GM18507 (cell line): Measurements from ENCODE around the gene MGAT4B.

ENCODE experiments used
- DNase-seq: peaks from one replicate; pipeline ENCODE4 v3.0.0; 2011; ENCODE audit warnings: low read depth; ENCODE audit not compliant: insufficient read length; ENCODE audit errors: extremely low spot score
- FAIRE-seq: peaks from 2 replicates; lab custom pipeline; 2011; peaks lifted over from hg19 to GRCh38; lab: Jason Lieb, UNC

Gene MGAT4B

DNA sequence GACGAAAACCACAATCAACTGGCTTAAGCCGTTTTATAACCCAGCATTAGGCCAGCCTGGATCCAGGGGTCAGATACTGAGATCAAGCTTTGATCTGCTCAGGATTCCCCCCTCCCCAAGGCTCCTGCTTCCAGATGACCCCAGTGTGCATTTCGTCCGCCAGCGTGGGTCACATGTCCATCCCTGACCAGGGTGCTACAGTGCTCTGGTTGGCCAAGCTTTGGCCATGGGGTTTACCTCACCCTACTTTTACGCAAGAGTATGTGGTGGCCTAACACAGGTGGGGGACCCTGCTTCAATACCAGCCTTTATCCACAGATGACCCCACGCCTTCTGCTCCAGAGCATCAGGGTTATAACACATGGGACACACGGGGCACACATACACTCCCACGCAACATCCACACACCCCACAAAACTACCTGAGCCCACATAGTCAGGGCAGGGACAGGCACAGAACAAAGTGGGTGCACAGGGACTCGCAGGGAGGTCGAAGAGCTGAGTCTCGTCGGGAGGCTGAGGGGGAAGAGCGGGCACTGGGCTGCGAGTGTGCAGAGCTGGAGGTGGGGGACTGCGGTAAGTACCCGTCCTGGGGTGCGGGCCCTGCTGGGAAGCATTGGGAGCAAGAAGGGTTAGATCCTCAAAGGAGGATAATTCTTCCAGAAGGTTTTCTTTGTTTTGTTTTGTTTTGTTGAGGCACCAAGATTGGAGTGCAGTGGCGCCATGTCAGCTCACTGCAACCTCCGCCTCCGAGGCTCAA is 9.0 kb upstream of the MGAT4B start:
- no peak for FAIRE-seq
- DNase-seq = no peak

DNA sequence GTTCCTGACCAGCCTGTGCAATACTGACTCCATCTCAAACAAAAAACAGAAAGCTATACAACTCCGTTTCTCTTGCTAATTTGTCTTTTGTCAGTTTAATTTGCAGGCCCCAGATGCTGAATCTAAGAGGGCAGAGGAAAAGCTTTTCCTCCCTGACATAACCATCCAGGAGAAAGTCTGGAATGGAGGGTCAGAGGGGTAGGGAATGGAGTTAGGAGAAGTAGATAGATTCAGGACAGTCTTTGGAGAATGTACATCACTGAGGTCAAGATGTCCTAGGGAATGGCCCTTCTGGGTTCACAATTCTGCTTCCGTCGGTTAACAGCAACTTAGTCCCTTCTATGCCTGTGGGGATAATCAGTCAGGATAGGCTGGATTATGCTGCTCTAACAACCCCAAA is 7.4 kb upstream of the MGAT4B start:
- no peak for FAIRE-seq

GRCh38 chr5:179812997-179813607 is 6.4 kb upstream of the MGAT4B start:
- FAIRE-seq (no peak), DNase-seq (no peak)

More for the DNA sequence above, 7.4 kb upstream of the MGAT4B start:
- no peak for DNase-seq

GRCh38 chr5:179812135-179812825 is 5.6 kb upstream of the MGAT4B start:
- FAIRE-seq = no peak

GRCh38 chr5:179805529-179806249 is 977 bp downstream of the MGAT4B start:
- FAIRE-seq (peak; percentile 56), DNase-seq (peak; percentile 57)

More at GRCh38 chr5:179812135-179812825, 5.6 kb upstream of the MGAT4B start:
- no peak for DNase-seq

- no peak for FAIRE-seq
- no peak for DNase-seq
These were observed 1.6 kb downstream of the MGAT4B start for GRCh38 chr5:179805070-179805528.

DNA sequence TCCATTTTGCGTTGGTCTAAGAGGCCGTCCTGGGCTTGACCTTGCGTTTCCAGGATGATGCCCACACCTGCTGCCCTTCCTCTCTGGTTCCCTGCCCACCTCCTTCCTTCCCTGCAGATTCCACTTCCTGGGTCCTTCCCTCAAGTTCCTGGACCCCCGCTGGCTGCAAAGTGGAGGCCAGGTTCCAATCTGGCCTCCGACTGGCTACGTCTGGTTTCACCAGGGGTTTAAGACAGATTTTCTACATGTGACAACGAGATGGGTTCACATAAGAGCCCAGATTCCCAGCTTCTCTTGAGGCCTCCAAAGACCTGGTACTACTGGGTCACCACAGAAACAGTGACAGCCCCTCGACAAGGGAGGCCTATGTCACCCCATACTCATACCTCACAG is 2.1 kb downstream of the MGAT4B start:
- FAIRE-seq (no peak), DNase-seq (no peak)

GRCh38 chr5:179803651-179804554 is 2.8 kb downstream of the MGAT4B start:
- FAIRE-seq = no peak
- DNase-seq = no peak

DNA sequence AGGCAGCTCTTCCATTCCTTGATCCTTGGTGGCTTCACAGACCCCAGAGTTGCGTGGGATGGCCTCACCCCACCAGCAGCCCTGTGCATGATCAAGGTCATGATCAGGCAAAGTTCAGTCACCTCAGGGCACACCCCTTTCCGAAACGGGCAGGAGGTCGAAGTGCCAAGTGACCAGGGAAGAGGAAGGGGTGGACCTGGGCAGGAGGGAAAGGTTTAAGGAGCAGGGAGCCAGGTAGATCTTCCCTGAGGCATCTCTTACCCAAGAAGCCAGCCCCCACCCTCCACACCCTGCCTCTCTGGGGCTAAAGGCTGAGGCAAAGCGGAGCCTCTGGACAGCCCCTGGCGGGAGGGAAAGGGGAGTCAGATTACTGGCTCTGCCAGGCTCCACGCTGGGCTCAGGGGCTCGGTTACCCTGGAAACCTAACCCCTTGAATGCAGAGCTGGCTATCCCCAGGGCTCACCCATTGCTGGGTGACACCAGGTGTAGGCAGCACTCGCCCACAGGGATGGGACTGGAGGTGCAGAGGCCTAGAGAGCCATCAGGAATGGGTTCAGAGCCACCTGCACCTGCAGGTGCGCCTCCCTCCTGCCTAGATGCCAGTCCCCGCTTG is 3.6 kb downstream of the MGAT4B start:
- DNase-seq (no peak), FAIRE-seq (no peak)

GRCh38 chr5:179802207-179802883 is 4.3 kb downstream of the MGAT4B start:
- no peak for DNase-seq
- no peak for FAIRE-seq

- peak; percentile 62 for DNase-seq
- peak; percentile 78 for FAIRE-seq
These were observed 5.1 kb downstream of the MGAT4B start for GRCh38 chr5:179801304-179802206.

GRCh38 chr5:179800696-179801201 is 5.9 kb downstream of the MGAT4B start:
- DNase-seq = no peak
- FAIRE-seq = no peak

- FAIRE-seq (no peak), DNase-seq (no peak)
These were observed 6.5 kb downstream of the MGAT4B start for GRCh38 chr5:179800071-179800695.

DNA sequence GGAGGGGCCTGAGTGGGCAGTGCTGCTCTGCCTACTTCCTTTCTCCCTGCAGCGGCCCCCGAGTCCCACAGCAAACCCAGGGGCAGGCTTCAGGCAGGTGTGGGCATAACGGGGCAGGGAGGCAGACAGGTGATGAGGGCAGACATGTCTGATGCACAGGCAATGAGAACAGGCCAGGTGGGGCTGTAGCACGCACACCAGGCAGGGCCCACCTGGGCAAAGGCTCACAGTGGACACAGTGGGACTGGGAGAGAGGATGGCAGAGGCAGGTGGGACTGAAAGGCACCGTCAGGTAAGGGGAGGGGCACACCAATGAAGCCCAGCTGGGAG is 7.1 kb downstream of the MGAT4B start:
- FAIRE-seq (no peak), DNase-seq (no peak)

DNA sequence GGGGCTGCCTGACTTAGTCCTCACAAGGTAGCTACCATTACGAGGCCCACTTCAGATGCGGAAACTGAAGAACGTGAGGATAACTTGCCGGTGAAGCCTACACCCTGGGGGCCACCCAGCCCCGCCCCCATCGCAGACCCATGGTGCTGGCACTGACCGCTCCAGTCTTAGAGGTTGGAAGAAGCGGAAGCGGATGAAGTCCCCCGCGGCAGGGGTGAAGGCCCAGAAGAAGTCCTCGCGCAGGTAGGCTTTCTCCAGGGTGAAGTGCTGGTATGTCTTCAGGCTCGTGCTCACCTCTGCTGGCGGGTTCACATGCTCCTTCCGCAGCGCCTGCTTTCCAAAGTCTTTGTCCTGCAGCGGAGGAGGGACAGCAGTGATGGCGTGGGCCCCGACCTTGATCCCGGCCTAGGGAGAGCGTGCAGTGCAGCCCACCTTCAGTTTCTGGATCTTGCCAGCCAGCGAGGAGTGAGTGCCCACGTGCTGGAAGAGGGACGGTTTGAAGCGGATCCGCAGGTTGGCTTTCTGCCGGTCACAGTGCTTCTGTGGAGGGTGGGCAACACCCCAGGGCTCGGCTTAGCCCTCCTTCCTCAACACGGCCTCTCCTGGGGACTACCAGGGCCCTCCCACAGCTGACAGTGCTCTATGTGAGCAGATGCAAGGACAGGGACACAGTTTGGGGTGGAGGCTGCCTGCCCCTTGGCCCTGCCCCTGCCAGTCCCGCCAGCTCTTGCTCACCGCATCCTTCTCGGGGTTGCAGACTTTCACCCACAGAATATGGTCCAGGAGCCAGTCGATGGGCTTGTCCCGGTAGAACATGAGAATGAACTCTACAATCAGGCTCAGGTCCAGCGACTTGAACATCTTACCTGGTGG is 7.7 kb downstream of the MGAT4B start:
- no peak for DNase-seq
- no peak for FAIRE-seq
